NB4 (cell line): ENCODE measurements around the gene TIMM22.

ENCODE experiments used
- POLR2A ChIP-seq: IDR thresholded peaks from 2 replicates; pipeline ENCODE4 v1.6.1; 2011; ENCODE audit warnings: mild to moderate bottlenecking; ENCODE audit not compliant: insufficient read length; ENCODE audit errors: extremely low read depth
- TF ChIP-seq, protein P1 (sequence below): IDR thresholded peaks from one replicate; pipeline ENCODE4 v1.5.1; 2012; ENCODE audit warnings: low read depth, low read length
- TF ChIP-seq, protein P2 (sequence below): IDR thresholded peaks from 2 replicates; pipeline ENCODE4 v1.6.1; 2011; ENCODE audit warnings: low read depth, low read length

DNA sequence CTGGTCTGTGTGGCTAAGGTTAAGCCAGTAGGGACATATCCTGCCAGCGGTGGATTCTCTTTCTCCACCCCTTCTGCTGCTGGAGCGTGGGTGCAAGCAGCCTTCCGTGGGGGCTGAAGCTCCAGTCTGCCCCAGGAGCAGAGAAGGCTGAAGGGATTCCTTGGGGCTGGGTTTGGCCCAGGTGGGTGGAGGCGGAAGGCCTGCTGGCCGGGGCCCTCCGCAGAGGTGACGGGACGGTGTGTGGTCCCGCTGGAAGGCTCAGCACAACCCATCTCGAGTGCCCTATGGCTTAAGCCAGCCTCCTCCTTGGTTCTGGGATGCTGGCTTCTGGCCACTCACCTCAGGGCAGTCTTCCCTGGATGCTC, 13.1 kb downstream of the TIMM22 start:
- TF ChIP-seq, protein P1, sequence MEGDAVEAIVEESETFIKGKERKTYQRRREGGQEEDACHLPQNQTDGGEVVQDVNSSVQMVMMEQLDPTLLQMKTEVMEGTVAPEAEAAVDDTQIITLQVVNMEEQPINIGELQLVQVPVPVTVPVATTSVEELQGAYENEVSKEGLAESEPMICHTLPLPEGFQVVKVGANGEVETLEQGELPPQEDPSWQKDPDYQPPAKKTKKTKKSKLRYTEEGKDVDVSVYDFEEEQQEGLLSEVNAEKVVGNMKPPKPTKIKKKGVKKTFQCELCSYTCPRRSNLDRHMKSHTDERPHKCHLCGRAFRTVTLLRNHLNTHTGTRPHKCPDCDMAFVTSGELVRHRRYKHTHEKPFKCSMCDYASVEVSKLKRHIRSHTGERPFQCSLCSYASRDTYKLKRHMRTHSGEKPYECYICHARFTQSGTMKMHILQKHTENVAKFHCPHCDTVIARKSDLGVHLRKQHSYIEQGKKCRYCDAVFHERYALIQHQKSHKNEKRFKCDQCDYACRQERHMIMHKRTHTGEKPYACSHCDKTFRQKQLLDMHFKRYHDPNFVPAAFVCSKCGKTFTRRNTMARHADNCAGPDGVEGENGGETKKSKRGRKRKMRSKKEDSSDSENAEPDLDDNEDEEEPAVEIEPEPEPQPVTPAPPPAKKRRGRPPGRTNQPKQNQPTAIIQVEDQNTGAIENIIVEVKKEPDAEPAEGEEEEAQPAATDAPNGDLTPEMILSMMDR: no peak
- no peak for TF ChIP-seq POLR2A
- TF ChIP-seq, protein P2, sequence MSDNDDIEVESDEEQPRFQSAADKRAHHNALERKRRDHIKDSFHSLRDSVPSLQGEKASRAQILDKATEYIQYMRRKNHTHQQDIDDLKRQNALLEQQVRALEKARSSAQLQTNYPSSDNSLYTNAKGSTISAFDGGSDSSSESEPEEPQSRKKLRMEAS: no peak
